ENCODE results near the gene TFB2M. TPM values are rescaled to one million over a fixed set of nuclear protein-coding genes. Genes with fewer than 3 reads are reported as not detected.
A peak's percentile ranks its signal among the peaks of the same experiment; 100 is the strongest.

The TFB2M gene
- total RNA-seq, 1 experiment from 2014 or later: 27.7 TPM

GRCh38 chr1:246506674-246507481, 59.2 kb downstream of the TFB2M start, which contains the start of gene SMYD3:
SMYD3 (minus strand) TSS chr1:246507279.
- no peak for TF ChIP-seq CTCF (conservative IDR thresholded peaks at IDR 0.05)
- Mint-ChIP-seq H3K4me1 (peaks cover 13 to 15% of the 10 kb centered on the region in 2 experiments), H3K27me3 (ENCODE audit: low read depth) (peaks cover 2% of the 10 kb centered on the region), H3K9me3 (no peaks in the 10 kb centered on the region), H3K27ac (peak within 1 kb of the TSS in 2 of 3 experiments; percentile 78 to 80; a peak in 5 of 7 replicates), H3K4me3 (peak within 1 kb of the TSS; percentile 82 to 93), H3K36me3 (ENCODE audit: insufficient read depth in 1 of 3, low read depth in 3 of 3) (no peaks in the 10 kb centered on the region; a peak in 2 of 7 replicates)
- Histone ChIP-seq H2AK5ac (ENCODE audit: insufficient read length, low read length) (no peak within 1 kb of the TSS), H4K91ac (ENCODE audit: insufficient read length, low read depth, low read length) (no peak within 1 kb of the TSS), H4K20me1 (ENCODE audit: control insufficient read depth, insufficient read depth, insufficient read length) (no peaks in the 10 kb centered on the region), H4K5ac (ENCODE audit: insufficient read length, low read depth, low read length) (no peak within 1 kb of the TSS), H4K8ac (replicated peaks; ENCODE audit: insufficient read length, low read depth, low read length) (no peak within 1 kb of the TSS), H2BK120ac (ENCODE audit: low read depth, low read length, poor library complexity, severe bottlenecking) (no peak within 1 kb of the TSS), H3K23ac (ENCODE audit: insufficient read length, low read depth, low read length) (no peak within 1 kb of the TSS), H2BK15ac (ENCODE audit: low read depth, low read length) (no peak within 1 kb of the TSS), H3K14ac (ENCODE audit: insufficient read depth, low read length) (peak within 1 kb of the TSS; percentile 26; the same call in 1 of the 2 replicates), H3K27me3 (ENCODE audit: insufficient read depth, low read length) (no peaks in the 10 kb centered on the region; the same call in 1 of the 2 replicates), H3K18ac (ENCODE audit: insufficient read length, low read depth, low read length) (peak within 1 kb of the TSS; percentile 66), H3K4me1 (ENCODE audit: insufficient read depth, low read length) (no peaks in the 10 kb centered on the region), H3K27ac (ENCODE audit: insufficient read length, low read depth, low read length) (no peak within 1 kb of the TSS), H3K79me1 (ENCODE audit: insufficient read depth, low read depth, low read length, poor library complexity, severe bottlenecking) (no peaks in the 10 kb centered on the region), H3T11ph (ENCODE audit: low read length) (no peak within 1 kb of the TSS), H3K23me2 (ENCODE audit: insufficient read length, low read depth, low read length, poor library complexity, severe bottlenecking) (no peaks in the 10 kb centered on the region), H3K9me3 (ENCODE audit: control insufficient read depth, low read depth, low read length) (no peaks in the 10 kb centered on the region), H3K4ac (ENCODE audit: low read depth, low read length) (no peak within 1 kb of the TSS), H2AFZ (ENCODE audit: low read length) (peak within 1 kb of the TSS; percentile 43), H2BK20ac (ENCODE audit: low read depth, low read length, poor library complexity, severe bottlenecking) (no peak within 1 kb of the TSS), H3K9ac (ENCODE audit: extremely low read depth, insufficient read length, low read length) (no peak within 1 kb of the TSS), H2BK12ac (ENCODE audit: insufficient read length, low read depth, low read length) (no peak within 1 kb of the TSS), H3K56ac (ENCODE audit: insufficient read length, low read depth, low read length) (no peak within 1 kb of the TSS), H2BK5ac (ENCODE audit: insufficient read length, low read length) (no peak within 1 kb of the TSS), H3K4me2 (ENCODE audit: insufficient read depth, insufficient read length, low read length) (peak within 1 kb of the TSS; percentile 50), H3K79me2 (ENCODE audit: insufficient read depth, low read length) (no peaks in the 10 kb centered on the region)
- no CpG with 5 or more reads among the region's 79 CpGs for WGBS (ENCODE audit: extremely low coverage, insufficient read length, low lambda C conversion rate)
- peak; percentile 92 for DNase-seq

All from H9 (cell line).